22Rv1 (cell line): Measurements from ENCODE around the gene EEPD1.

Experiments used
- CTCF ChIP-seq: fragments of 450-650 bp; IDR thresholded peaks from 2 replicates; pipeline ENCODE4 v1.5.1; 2017; ENCODE audit warnings: mild to moderate bottlenecking
- ZFX ChIP-seq: fragments of 450-650 bp; IDR thresholded peaks from 2 replicates; pipeline ENCODE4 v1.6.1; 2017; ENCODE audit warnings: antibody characterized with exemption, borderline replicate concordance

GRCh38 chr7:36199329-36199728 is 46.3 kb downstream of the EEPD1 start:
- TF ChIP-seq CTCF (no peak), ZFX (no peak)
